Left lung (tissue), 10 donors: Measurements from ENCODE around the gene PAPOLG. TPM values are rescaled to one million over a fixed set of nuclear protein-coding genes. Genes with fewer than 3 reads are reported as not detected.
"Not testable (repeated sequence)": the region's sequence is repeated elsewhere in the genome, so short reads cannot be mapped to it uniquely, and the experiment has no call there.

Experiments used
- ATAC-seq: fragments of 200-7000 bp; cut with Tn5 transposase; one replicate; pipeline ENCODE4 v1.9.1; 2020; ENCODE audit warnings: moderate library complexity
- DNase-seq, 4 donors: peaks; one replicate each; pipeline ENCODE4 v3.0.0-alpha.2; 2013 to 2020
- H3K27ac ChIP-seq, 2 donors: fragments of 200-600 bp; sonication (generic) in 1 of 2; one replicate each; pipeline versions ENCODE4 v1.5.0 to v1.8.0; 2020 to 2021
- H3K27me3 ChIP-seq, 2 donors: fragments of 200-600 bp; sonication (generic) in 1 of 2; one replicate each; pipeline versions ENCODE4 v1.5.0 to v1.8.0; 2020 to 2021
- H3K36me3 ChIP-seq, 2 donors: fragments of 200-600 bp; sonication (generic) in 1 of 2; one replicate each; pipeline versions ENCODE4 v1.5.0 to v1.8.0; 2020 to 2021
- H3K4me1 ChIP-seq, 2 donors: fragments of 200-600 bp; one replicate each; pipeline ENCODE4 v1.8.0; 2021
- H3K4me3 ChIP-seq, 2 donors: fragments of 200-600 bp; sonication (generic) in 1 of 2; one replicate each; pipeline versions ENCODE4 v1.5.0 to v1.8.0; 2020 to 2021; ENCODE audit warnings: mild to moderate bottlenecking in 1 of 2
- H3K9me3 ChIP-seq, 2 donors: fragments of 200-600 bp; sonication (generic) in 1 of 2; one replicate each; pipeline versions ENCODE4 v1.5.0 to v1.8.0; 2020 to 2021
- CTCF ChIP-seq, 2 donors: fragments of 200-600 bp; sonication (generic) in 1 of 2; IDR thresholded peaks; one replicate each; pipeline versions ENCODE4 v1.5.0 to v1.8.0; 2021; ENCODE audit warnings: antibody characterized with exemption in 2 of 2
- intact Hi-C, 2 donors: fragments of 100-400 bp; cut with DNase I; formaldehyde crosslinking; loops; one replicate each; pipeline versions ENCODE4 v1.11.2 to v1.14.2; 2022
- polyA plus RNA-seq, 6 donors: library from polyadenylated mRNA; unstranded; fragments of 120-200 nt; gene quantifications; one replicate each; pipeline ENCODE4 v1.2.1, GENCODE V29; 2013; ENCODE audit not compliant: insufficient read length in 6 of 6
- total RNA-seq, 2 donors: library from RNA; stranded (reverse); fragmentation: NEBNext Ultra II Directional; extraction: Animal tissue kit (Norgen Biotek cat#: 25700); gene quantifications; one replicate each; pipeline ENCODE4 v1.2.1, GENCODE V29; 2021
- donor health status: DM: no; HTN: yes; CAD: no.
- donor health status: DM: no; HTN: no; CAD: no.

Gene PAPOLG
- total and polyA plus RNA-seq, 8 donors, result 11.3 to 30.5 (median 24.7) TPM

GRCh38 chr2:60806595-60806987 lies 50.5 kb downstream of the PAPOLG start:
- DNase-seq (no peak), ATAC-seq (no peak)
- Histone ChIP-seq H3K4me3 (no peak overlapping the region), H3K9me3 (no peaks in the 10 kb centered on the region), H3K4me1 (no peaks in the 10 kb centered on the region), H3K27ac (peak overlapping the region in 1 of 2 donors; percentile 18), H3K27me3 (no peaks in the 10 kb centered on the region), H3K36me3 (peaks cover 0 to 17% of the 10 kb centered on the region in 2 donors)
- intact Hi-C loops, result no loop called here
- TF ChIP-seq CTCF (IDR thresholded peaks at IDR 0.05), result no peak

- Histone ChIP-seq H3K36me3 (peaks cover 0 to 16% of the 10 kb centered on the region in 2 donors), H3K27me3 (no peaks in the 10 kb centered on the region), H3K27ac (peak overlapping the region in 1 of 2 donors; percentile 18), H3K4me3 (no peak overlapping the region), H3K9me3 (no peaks in the 10 kb centered on the region), H3K4me1 (no peaks in the 10 kb centered on the region)
- no peak for TF ChIP-seq CTCF (IDR thresholded peaks at IDR 0.05)
- intact Hi-C loops, result no loop called here
- ATAC-seq, result peak; percentile 33
- no peak for DNase-seq
These were observed 51.1 kb downstream of the PAPOLG start for GRCh38 chr2:60806988-60807681.

GRCh38 chr2:60808330-60808801 lies 52.3 kb downstream of the PAPOLG start:
- H3K4me3 ChIP-seq, result no peak overlapping the region
- H3K27ac ChIP-seq, result no peak overlapping the region
- ATAC-seq (no peak), DNase-seq (no peak)
- H3K4me1 ChIP-seq, result no peaks in the 10 kb centered on the region
- intact Hi-C loops, result no loop called here
- H3K27me3 ChIP-seq, result no peaks in the 10 kb centered on the region
- H3K36me3 ChIP-seq, result peaks cover 0 to 6% of the 10 kb centered on the region in 2 donors
- no peaks in the 10 kb centered on the region for H3K9me3 ChIP-seq
- TF ChIP-seq CTCF (IDR thresholded peaks at IDR 0.05), result no peak

- H3K27me3 ChIP-seq, result no peaks in the 10 kb centered on the region
- H3K9me3 ChIP-seq, result no peaks in the 10 kb centered on the region
- no peak overlapping the region for H3K4me3 ChIP-seq
- ATAC-seq (no peak), DNase-seq (no peak)
- intact Hi-C loops, result no loop called here
- no peaks in the 10 kb centered on the region for H3K4me1 ChIP-seq
- TF ChIP-seq CTCF (IDR thresholded peaks at IDR 0.05), result no peak
- no peaks in the 10 kb centered on the region for H3K36me3 ChIP-seq
- no peak overlapping the region for H3K27ac ChIP-seq
These were observed 55.7 kb downstream of the PAPOLG start for GRCh38 chr2:60811491-60812375.

- H3K4me3 ChIP-seq, H3K9me3 ChIP-seq, H3K27ac ChIP-seq, DNase-seq, intact Hi-C loops, ATAC-seq, H3K27me3 ChIP-seq, H3K4me1 ChIP-seq, H3K36me3 ChIP-seq: not testable (repeated sequence)
These were observed 61.1 kb downstream of the PAPOLG start for GRCh38 chr2:60817191-60817590.
